Right lung (tissue), 5 donors: ENCODE measurements around the gene MAN1A1. TPM values are rescaled to one million over a fixed set of nuclear protein-coding genes. Genes with fewer than 3 reads are reported as not detected.

ENCODE experiments used
- DNase-seq, 2 donors: peaks; one replicate each; pipeline ENCODE4 v3.0.0-alpha.2; 2013
- polyA plus RNA-seq, 5 donors: library from polyadenylated mRNA; unstranded; fragments of 120-200 nt; gene quantifications; one replicate each; pipeline versions ENCODE4 v1.2.1 to v1.2.3, GENCODE V29; 2013; ENCODE audit warnings: inconsistent platforms in 1 of 5, low replicate concordance in 1 of 5; ENCODE audit not compliant: insufficient read length in 5 of 5, insufficient read depth in 1 of 5

Gene MAN1A1
- polyA plus RNA-seq, 5 donors = 35.8 to 72.9 (median 65.1) TPM

GRCh38 chr6:119347466-119348095 lies 2.0 kb downstream of the MAN1A1 start:
- DNase-seq = no peak

GRCh38 chr6:119346936-119347335 lies 2.6 kb downstream of the MAN1A1 start:
- DNase-seq = no peak

DNA sequence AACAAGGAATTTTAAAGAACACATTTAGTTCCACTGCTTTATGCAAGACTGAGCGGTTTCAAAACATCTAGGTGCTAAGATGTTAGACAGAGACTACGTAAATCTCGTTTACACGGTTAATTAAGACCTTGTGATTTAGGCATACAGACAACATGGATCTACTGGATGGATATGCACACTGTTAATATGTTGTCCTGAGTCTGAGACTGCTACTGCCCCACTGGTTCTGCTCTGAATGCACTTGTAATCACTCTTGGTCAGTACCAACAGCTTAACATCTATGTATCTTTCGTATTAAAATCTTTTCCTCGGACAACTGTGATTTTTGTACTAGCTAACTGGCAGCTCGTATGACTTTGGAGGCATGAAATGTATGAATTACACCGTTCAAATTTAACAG lies 3.1 kb downstream of the MAN1A1 start:
- DNase-seq = no peak

DNA sequence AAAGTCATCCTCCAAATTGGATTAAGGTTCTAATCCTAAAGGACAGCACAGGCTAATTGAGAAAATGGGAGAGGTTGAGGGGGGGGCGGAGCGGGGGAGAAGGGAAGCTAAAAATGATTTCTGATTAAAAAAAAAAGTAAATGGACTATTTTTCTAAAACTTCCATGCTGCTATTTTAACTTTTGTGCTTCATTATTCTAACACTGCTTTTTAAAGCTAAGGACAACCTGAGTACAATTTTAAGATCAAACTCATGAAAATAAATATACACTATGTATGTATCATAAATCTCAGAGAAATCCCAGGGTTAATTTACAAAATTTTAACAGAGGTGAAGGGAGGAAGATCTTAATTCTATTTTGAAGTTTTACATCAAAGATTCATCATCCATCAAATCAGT lies 4.4 kb downstream of the MAN1A1 start:
- no peak for DNase-seq

DNA sequence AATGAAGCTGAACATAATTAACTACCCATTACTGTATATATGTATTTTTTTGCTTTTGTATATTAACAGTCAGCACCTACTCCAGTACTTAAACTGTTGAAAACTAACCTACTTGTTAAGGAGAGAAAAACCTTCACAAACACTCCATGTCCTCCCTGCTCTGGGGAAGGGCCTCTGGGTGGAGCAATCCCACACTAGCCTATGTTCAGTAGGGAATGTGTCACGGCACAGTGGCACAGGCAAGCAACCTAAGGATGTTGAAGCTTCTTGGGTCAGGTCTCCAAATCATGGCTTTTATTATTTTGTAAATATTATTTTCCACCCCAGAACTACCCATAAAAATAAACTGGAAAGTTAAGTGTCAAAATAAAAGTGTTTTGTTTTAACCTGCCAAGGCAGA lies 5.3 kb downstream of the MAN1A1 start:
- DNase-seq = no peak

- no peak for DNase-seq
Measured at GRCh38 chr6:119343573-119344146, 5.9 kb downstream of the MAN1A1 start.

DNA sequence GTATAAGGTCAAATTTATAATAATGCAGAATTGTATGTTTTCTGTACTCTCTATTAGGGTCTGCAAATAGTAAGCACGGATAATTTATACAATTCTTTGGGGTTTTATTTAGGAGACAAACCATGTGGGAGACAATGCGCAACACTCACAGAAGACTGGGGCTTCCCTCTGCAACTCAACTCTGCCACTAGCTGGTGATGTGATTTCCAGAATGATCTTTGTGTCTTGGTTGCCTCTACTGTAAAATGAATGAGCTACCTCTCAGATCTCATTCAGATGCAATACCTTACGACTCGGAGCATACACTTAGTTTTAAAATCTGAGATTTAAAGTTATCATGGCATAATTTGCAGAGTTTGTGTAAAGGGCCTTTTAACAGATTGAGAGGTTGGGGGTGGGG lies 6.4 kb downstream of the MAN1A1 start:
- DNase-seq = no peak

- DNase-seq = no peak
Measured at GRCh38 chr6:119342430-119342829, 7.1 kb downstream of the MAN1A1 start.

- no peak for DNase-seq
Measured at GRCh38 chr6:119340796-119341487, 8.6 kb downstream of the MAN1A1 start.

- no peak for DNase-seq
Measured at GRCh38 chr6:119339941-119340456, 9.6 kb downstream of the MAN1A1 start.

- DNase-seq = no peak
Measured at GRCh38 chr6:119337762-119338161, 11.8 kb downstream of the MAN1A1 start.

DNA sequence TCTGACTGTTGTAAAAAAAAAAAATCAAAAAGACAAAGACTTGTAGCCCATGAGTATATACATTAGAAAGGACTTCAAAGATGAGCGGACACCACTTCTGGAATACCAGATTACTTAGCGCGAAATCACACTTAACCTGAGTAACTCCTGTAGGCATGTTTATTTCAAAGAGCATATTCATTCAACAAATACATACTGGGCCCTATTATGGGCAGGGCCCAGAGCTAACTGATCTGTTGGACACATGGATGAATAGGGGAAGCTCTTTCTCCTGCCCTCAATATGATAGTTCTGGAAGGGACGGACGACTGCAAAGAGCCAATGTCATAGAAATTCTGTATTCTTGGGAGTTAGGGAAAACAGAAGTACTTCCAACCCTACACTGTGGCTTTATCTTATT lies 12.3 kb downstream of the MAN1A1 start:
- no peak for DNase-seq

DNA sequence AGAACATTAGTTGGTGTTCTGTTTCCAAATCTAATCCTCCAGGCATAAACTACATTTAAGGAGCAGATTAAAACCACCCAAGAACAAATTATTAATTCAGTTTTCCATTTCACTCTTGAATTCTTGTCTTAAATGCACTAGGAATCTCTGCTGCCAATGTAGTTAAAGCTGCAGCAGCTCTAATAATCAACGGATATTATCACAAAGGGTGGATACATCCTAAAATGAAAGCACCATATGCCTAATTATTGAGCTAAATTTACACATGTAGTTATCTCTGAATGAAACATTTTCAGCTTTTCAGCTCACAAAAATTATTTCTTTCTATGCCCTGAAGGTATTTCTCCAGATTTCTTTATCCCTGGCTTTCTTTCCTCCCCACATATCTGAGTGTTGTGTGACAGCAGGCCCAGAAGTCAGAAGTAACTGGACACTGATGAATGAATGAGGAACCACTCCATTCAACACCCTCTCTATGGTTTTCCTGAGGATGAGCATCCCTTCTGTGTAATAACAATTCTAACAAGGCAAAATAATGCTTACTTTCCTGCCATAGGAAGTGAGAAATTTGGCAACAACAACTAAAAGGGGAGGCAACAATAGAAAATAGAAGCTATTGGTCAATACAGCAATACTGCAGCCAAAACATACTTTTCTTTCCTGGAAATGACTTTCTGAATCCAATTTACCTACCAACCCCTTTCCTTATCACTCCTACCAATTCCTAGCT lies 14.9 kb downstream of the MAN1A1 start:
- no peak for DNase-seq

DNA sequence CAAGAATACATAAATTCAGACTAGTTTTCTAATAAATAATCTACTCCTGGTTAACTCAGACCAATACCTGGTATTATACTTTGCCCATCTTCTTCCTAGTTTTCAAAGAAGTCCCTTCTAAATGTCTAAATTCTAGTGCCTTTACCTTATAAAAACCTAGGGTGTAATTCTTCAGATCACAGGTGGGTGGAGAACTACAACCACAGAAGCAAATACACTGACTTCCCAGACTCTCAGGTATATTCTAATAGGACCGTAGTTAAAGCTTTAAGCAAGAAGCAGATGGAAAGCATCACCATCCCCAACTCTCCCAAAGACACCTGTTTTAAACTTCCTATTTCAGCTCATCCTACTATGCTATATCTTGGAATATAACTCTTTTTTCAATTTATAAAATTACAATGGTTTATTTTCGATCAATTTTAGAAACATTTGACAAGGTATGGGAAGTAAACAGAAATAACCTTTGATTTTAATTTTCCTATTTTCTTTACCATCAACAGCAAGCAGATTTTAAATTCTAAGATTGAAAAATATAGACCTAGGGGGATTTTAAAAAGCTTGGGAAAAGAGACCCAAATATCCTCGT lies 15.8 kb downstream of the MAN1A1 start:
- no peak for DNase-seq

GRCh38 chr6:119333063-119333609 lies 16.4 kb downstream of the MAN1A1 start:
- no peak for DNase-seq

DNA sequence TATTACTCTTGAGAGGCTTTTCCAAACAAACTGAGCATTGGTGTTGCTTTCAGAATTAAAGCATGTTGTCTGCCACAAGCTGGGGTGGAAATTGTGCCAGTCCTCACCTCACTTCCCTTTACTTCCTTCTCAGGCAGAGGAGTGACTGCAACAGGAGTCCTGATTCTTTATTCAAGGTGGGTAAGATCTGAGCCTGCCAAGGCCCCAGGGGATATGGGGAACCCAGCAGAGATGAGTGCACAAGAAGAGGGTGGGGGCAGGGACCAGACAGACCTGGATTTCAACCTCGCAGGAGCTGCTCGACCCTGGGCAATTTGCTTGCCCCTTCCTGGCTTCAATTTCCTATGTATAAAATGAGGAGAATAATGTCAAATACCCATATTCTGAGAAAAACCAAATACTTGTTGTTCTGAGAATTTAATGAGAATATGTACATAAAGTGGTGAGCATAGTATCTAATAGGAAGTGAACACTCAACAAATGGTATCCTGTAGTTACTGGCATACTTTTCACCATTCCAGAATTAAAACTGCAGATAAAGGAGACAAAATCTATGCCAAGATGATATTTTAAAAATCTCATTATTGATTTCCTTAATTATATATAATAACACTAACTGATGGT lies 17.8 kb downstream of the MAN1A1 start:
- DNase-seq = no peak

- no peak for DNase-seq
Measured at GRCh38 chr6:119330520-119331113, 18.9 kb downstream of the MAN1A1 start.

DNA sequence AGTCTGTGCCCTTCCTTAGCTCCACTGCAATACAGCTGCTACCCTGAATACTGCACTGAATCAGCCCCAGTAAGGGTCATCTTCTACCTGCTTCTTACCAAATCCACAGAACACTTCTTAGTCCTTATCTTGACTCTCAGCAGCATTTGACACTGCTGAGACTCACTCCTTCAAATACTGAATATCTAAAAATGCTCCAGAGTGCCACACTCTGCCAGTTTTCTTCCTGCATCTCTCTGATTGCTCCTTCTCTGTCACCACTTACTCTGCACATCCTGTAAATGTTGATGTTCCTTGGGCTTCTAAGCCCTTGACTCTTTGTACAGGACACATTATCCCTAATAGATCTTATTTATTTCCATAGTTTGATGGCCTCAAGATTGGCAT lies 19.8 kb downstream of the MAN1A1 start:
- DNase-seq = no peak

DNA sequence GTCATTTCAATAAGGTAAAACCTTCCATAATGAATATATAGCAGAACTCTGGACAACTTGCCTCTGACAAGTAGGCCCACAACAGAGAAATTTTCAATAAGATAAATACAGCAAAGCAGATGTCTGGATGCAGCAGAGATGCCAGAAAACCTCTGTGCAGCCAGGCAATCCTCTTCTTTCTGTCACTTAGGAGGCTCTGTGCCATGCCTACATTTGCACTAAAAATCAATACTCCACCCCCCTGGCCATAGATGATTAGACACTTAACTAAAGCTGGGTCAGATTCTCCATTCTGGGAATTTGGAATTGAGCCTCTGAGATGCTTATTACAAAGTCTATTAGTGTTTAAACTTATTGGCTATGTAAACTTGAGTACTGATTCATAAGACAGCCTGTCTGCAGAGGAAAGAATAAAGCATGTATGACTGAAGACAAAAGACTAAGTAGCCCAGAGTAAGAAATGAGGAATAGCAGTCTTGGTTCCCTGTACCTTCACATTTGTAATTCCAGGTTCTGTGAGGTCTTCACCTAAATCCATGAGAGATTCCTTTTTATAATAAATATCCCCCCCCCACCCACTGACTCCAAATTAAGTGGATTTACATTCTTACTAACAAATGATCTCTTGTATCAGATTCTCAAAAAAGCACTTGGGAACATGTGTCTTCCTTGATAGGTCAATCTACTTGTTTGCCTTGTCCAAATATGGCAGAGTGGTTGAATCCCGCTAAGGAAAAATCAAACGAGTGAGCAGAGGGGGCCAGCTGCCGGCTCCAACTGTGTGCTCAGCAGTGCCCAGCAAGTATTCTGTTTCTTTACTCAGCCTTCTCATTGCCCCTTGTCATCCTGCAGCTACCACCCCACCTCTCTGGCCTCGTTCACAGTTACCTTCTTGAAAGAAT lies 20.4 kb downstream of the MAN1A1 start:
- DNase-seq = no peak

DNA sequence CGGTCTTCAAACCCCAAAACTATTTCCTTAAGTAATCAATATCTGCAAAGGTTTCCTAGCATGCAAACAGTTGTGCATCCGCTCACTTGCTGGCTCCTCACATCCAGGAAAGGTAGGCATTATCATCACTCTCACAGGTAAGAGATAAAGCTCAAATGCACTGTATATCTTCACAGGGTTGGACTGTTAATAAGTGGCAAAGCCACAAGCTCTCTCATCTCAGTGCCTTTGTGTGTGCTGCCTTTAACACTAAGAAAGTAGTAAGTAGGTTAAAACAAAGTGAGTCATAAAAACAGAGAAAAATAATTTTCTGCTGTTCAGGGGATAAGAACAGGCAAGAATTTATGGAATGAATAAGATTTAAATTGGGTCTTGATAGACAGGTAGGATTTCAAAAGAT lies 21.3 kb downstream of the MAN1A1 start:
- DNase-seq = no peak
